Measurements from ENCODE around the gene FCHO1. TPM values are rescaled to one million over a fixed set of nuclear protein-coding genes. Genes with fewer than 3 reads are reported as not detected.
"Not testable (repeated sequence)": the region's sequence is repeated elsewhere in the genome, so short reads cannot be mapped to it uniquely, and the experiment has no call there.

FCHO1 gene
- total RNA-seq, 1 donor from 2014 or later: not detected

DNA sequence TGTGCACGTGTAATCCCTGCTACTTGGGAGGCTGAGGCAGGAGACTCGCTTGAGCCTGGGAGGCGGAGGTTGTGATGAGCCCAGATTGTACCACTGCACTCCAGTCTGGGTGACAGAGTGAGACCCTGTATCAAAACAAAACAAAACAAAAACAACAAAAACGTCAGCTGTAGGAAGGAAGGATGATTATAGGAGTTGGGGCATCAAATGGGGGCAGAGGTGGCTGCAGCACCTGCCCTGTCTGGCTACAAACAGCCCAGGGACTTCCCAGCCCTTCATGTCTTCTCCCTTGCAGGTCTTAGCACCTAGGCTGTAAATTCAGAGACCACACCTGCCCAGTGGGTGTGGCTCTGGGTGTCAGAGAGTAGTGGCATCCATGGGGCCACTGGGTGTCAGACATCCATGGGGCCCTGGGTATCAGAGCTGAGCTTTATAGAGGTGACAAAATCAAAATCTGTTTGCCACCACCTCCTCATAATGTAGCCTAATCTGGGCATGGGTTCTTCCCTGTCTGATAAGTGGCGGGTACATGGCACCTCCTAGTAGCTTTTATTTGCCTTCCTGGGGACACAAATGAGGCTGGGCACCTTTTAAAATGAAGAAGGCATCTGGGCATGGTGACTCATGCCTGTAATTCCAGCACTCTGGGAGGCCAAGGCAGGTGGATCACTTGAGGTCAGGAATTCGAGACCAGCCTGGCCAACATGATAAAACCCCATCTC is 38.9 kb downstream of the FCHO1 start:
- DNase-seq (ENCODE audit: low read depth): no peak

DNA sequence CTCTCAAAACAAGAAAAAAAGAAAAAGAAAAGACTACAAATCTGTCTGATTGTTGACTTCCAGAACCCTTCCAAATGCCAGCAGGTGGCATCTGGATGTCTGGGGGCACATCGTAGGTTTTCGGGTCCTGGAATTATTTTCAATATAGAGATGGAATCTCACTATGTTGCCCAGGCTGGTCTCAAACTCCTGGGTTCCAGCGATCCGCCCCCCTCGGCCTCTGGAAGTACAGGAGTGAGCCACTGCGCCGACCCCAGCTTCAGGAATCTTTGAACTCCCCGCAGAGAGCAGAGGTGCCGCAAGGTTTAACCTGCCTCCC is 43.1 kb downstream of the FCHO1 start:
- DNase-seq (ENCODE audit: low read depth): no peak

DNA sequence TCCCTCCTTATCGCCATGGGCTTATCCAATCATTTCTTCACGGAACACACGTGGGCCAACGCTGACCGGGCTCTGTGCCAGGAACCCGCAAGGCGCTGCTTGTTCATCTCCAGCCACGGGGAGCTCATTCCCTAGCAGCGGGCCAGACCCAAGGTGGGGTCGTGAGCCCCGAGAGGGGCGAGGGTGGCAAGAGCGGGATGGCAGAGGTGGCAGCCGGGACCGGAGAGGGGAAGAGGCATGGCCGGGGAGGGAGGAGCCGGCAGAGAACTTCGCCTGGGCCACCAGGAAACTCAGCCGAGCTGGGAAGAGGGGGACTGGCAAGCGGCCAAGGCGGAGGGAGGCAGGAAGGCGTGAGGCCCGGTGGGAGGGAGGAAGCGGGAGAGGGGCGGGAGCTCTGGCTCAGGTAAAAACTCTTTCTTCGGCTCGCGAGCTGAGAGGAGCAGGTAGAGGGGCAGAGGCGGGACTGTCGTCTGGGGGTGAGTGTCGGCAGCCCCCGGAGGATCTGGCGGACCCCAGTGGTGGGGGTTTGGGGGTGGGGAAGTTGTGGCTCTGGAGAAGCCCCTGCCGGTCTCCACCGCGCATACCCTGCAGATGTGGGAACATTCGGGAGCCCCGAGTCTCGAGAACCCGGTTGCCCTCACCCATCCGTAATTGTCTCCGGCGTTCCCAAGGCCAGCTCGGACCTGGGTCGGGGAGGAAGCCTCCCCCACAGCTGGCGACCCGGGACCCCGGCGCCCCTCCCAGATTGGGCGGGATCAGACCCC is 43.6 kb downstream of the FCHO1 start, which contains the start of gene B3GNT3:
B3GNT3 (plus strand) TSS at position 408 of the 764 bp plus-strand sequence. CDS start 12,670 bp downstream, outside the sequence.
- DNase-seq (ENCODE audit: low read depth): no peak

DNA sequence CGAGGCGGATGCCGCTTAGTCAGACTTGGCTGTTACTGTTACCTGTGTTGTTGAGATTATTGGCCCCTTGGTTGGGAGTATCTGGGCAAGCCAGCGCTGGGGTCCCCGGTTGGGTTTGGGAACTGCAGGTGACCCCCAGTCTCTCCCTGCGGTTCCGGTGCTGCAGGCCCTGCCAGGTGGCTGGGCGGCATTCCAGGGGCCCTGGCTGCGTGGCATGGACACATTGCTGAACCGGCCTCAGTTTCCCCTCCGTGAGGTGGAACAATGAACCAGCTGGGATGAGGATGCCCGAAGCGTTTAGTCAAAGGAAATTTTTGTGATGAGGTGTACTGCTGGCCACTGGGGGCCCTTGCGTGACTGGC is 44.2 kb downstream of the FCHO1 start:
- no peak for DNase-seq (ENCODE audit: low read depth)

DNA sequence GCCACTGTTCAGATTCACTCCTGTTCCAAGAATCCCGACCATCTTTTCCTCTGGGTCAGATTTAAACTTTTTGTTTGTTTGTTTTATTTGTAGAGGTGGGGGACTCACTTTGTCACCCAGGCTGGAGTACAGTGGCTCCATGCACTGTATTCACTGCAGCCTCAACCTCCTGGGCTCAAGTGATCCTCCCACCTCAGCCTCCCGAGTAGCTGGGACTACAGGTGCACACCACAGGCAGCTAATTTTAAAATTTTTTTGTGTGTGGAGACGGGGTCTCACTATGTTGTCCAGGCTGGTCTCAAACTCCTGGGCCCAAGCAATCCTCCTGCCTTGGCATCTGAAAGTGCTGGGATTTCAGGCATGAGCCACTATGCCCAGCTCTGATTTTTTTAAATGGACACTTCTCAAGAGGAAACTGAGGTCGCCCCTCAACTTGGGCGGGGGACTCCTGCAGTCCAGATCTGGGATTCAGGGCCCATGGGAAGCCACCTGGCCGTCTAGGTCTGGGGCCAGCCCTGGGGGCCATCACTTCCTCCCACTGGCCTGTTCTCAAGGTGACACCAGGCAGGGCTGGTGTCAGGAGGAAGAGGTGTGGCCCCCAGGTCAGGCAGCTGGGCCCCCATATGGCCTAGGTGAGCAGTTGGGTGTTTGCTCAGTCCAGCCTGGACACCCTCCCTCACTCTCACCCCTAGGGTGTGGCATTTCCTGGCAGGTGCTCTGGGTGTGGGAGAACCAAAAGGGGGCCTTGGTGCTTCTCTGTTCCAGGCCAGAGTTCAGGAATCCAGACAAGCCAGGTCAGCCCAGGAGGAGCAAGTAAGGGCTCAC is 44.9 kb downstream of the FCHO1 start:
- DNase-seq (ENCODE audit: low read depth): no peak

DNA sequence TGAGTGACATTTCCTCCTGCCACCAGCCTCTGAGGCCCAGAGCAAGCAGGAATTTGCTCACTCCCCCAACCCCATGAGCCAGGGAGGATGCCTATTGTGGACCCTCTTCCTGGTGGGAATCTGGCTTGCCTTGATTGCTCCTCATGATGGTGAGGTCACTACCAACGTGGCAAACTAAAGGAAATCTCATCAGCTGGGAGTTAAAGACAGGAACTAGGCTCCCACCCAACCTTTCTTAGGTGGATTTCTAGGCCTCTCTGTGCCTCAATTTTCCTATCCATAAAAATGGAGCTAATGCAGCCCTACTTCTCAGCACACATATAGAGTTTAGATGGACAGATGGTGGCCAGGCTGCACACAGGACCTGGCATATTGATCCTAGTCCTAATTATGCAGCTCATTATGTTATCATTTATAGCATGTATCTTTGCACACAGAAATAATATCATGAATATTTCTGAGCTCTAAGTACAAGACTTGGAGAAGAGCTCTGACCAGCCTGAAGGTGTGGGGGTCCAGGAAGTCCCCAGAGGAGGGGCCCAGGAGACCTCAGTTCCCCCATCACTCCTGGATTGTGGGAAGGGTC is 45.7 kb downstream of the FCHO1 start:
- DNase-seq (ENCODE audit: low read depth): no peak

DNA sequence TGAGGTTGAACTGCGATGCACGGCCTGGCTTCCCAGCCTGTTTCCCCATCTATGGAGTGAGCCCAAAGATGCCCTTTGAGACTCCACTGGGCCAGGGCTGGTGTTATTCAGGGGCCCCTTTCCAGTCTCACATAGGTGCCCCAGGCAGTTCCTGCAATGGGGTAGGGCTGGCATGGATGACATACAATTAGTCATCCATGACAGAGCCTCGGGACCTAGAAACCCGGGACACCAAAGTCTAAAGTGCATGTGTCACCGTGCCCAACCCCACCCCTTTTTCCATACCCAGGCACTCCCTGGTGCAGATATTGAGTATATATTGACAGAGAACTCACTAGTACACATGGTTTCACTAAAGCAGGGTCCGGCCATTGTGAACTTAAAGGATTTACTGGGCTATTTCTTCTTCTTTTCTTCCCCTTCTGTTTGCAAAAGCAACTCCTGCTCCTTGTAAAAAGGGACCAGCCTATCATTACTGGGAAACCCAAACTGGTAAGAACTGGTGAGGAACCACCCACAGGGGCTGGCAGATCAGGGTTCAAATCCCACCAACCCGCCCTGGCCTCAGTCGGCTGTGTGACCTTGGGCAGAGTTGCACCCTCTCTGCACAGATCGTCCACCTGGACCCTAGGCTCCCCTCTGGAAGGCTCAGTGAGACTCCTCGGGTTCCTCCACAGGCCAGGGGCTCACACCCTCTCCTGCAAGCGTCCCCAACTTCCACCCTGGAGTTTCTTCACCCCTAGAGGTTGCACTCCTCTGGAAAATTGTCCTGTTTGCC is 46.3 kb downstream of the FCHO1 start:
- no peak for DNase-seq (ENCODE audit: low read depth)

DNA sequence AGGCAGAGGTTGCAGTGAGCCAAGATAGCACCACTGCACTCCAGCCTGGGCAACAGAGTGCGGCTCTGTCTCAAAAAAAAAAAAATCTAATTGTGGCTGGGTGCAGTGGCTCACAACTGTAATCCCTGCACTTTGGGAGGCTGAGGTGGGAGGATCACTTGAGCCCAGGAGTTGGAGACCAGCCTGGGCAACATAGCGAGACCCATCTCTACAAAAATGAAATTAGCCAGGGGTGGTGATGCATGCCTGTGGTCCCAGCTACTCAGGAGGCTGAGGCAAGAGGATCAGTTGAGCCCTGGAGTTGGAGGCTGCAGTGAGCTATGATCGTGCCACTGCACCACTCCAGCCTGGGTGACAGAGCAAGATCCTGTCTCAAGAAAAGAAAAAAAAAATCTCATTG is 47.3 kb downstream of the FCHO1 start:
- DNase-seq (ENCODE audit: low read depth): not testable (repeated sequence)

DNA sequence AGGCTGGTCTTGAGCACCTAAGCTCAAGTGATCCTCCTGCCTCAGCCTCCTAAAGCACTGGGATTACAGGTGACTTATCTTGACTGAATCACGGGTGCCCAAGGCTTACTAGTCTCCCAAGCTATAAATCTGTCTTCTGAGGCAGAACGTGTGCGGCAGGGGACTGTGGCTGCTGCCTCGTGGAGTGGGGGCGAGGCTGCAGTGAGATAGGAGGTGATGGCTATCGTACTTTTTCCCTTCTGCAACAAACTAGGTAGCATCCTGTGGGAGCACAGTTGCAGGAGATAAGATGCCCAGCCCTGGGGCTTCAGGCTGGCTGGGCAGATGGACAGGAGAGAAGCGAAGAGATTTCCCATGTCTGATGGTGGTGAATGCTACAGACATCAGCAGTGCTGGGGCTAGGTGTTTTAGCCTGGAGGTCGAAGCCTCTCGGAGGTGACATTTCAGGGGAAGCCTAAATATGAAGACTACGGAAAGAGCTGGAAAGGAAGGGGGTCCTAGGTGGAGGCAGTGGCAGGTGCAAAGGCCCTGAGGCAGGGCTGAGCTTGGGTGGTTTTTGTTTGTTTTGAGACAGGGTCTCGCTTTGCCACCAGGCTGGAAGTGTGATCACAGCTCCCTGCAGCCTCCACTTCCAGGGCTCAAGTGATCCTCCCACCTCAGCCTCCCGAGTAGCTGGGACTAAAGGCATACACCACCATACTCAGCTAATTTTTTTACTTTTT is 51.0 kb downstream of the FCHO1 start:
- no peak for DNase-seq (ENCODE audit: low read depth)

DNA sequence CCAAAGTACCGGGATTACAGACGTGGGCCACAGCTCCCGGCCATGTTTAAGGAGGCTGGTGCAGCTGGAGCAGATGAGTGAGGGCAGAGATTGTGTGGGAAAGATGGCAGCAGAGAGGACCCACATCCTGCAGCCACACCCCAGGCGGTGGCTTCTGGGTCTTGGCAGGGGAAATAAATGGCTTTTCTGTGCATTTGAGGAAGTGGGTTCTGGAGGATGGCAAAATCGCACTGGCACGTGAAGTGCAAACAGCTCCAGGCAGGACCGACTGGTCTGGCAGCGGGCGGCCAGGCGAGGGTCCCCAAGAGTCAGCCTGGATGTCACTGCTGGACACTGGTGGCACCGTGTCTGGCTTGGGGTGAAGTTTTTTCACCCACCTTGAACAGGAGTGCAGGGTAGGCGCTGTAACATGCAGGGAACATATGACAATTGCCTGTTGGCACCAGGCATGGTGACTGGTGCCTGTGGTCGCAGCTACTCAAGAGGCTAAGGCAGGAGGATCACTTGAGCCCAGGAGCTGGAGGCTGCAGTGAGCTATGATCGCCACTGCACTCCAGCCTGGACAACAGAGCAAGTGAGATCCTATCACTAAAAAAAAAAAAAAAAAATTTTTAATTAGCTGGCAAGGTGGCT is 52.1 kb downstream of the FCHO1 start:
- no peak for DNase-seq (ENCODE audit: low read depth)

DNA sequence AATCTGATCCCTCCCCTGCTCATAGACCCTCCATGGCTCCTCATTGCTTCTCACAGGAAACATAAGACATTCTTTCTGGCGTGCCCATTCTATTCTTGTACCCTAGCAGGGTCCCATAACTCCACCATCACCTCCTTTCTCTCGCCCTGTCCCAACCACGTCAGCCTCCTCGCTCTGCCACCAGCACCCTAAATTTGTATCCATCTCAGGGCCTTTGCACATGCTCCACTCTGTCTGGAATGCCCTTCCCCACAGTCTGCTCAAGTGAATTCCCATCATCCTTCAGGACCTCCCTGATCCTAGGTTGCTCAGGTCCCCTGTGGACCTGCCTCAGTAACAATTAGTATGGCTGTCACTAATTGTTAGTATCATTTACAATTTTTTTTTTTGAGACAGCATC is 54.1 kb downstream of the FCHO1 start:
- no peak for DNase-seq (ENCODE audit: low read depth)

DNA sequence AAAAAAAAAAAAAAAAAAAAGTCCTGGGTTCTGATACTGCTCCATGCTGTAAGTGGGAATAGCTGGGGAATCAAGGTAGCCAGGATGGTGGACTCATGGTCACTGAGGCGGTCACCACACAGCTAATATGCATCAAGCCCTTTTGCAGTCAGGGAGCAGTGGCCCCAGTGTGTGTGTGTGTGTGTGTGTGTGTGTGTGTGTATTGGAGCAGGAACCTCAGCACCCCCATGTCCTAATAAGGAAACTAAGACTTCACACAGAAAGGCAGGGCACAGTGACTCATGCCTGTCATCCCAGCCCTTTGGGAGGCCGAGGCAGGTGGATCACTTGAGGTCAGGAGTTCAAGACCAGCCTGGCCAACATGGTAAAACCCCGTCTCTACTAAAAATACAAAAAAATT is 55.7 kb downstream of the FCHO1 start:
- DNase-seq (ENCODE audit: low read depth): no peak

DNA sequence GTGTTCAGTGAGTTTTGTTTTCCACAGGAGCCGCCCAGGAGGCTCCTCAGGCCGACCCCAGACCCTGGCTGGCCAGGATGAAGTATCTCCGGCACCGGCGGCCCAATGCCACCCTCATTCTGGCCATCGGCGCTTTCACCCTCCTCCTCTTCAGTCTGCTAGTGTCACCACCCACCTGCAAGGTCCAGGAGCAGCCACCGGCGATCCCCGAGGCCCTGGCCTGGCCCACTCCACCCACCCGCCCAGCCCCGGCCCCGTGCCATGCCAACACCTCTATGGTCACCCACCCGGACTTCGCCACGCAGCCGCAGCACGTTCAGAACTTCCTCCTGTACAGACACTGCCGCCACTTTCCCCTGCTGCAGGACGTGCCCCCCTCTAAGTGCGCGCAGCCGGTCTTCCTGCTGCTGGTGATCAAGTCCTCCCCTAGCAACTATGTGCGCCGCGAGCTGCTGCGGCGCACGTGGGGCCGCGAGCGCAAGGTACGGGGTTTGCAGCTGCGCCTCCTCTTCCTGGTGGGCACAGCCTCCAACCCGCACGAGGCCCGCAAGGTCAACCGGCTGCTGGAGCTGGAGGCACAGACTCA is 56.5 kb downstream of the FCHO1 start:
- no peak for DNase-seq (ENCODE audit: low read depth)

DNA sequence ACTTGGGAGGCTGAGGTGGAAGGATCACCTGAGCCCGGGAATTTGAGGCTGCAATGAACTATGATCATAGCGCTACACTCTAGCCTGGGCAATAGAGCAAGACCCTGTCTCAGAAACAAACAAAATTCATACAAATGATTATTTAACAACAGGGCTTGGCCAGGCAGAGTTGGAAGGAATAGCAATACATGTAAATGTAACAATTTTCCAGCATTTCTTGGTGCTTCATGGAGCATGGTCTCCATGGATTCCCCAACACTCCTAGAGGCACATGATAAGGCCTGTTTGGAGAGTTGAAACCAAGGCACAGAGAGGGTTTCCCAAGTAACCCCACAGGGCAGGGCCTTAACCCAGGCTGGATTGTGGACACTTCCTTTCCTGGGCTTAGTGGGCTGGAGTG is 59.8 kb downstream of the FCHO1 start:
- no peak for DNase-seq (ENCODE audit: low read depth)

DNA sequence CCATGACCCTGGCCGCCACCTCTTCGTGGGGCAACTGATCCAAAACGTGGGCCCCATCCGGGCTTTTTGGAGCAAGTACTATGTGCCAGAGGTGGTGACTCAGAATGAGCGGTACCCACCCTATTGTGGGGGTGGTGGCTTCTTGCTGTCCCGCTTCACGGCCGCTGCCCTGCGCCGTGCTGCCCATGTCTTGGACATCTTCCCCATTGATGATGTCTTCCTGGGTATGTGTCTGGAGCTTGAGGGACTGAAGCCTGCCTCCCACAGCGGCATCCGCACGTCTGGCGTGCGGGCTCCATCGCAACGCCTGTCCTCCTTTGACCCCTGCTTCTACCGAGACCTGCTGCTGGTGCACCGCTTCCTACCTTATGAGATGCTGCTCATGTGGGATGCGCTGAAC is 60.4 kb downstream of the FCHO1 start:
- no peak for DNase-seq (ENCODE audit: low read depth)

DNA sequence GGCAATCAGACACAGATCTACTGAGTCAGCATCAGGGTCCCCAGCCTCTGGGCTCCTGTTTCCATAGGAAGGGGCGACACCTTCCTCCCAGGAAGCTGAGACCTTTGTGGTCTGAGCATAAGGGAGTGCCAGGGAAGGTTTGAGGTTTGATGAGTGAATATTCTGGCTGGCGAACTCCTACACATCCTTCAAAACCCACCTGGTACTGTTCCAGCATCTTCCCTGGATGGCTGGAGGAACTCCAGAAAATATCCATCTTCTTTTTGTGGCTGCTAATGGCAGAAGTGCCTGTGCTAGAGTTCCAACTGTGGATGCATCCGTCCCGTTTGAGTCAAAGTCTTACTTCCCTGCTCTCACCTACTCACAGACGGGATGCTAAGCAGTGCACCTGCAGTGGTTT is 60.8 kb downstream of the FCHO1 start:
- DNase-seq (ENCODE audit: low read depth): no peak

DNA sequence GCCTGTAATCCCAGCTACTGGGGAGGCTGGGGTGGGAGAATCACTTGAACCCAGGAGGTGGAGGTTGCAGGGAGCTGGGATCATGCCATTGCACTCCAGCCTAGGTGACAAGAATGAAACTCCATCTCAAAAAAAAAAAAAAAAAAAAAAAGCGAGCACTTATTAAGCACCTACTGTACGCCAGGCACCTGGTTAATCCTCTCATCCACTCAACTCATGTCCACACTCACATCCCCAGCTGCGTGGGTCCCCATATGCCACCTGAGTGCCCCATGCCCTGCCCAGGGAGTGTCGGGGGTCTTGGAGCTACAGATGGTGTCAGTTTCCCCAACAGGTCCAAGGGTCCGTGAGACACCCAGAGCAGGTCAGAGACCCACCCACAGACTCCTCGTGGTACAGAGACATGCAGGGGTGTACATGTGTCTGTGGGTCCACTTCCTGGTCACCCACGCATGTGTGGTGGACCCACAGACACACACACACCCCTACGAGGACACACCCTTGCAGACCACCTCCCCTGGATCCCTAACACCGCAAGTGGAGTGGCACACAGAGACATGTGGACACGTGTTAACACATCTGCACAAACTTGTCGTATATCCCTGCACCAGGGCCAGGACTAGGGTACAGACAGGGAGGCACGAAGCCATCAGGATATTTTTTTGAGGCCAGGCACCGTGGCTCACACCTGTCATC is 66.5 kb downstream of the FCHO1 start:
- no peak for DNase-seq (ENCODE audit: low read depth)

DNA sequence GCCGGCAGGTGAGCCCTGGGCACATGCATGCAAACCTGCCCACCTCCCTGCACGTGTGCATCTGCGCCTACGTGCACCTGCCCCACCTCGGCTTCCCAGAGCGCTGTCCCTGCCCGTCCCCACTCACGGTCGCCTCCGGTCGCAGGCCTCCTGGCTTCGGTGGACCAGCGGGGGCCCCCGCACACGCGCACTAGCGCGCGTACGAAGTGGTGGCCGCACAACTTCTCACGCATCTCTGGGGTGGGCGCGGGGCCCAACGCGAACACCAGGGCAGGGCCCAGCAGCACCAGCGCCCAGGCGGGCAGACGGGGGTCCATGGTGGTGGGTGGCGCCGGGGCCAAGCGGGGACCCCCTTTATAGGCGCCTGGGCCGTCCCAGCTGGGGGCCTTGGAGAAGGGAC is 69.9 kb downstream of the FCHO1 start, which contains the start of gene INSL3:
INSL3 (minus strand) TSS at position 330 of the 400 bp plus-strand sequence; CDS start at position 317, 13 bp downstream.
- DNase-seq (ENCODE audit: low read depth): no peak

DNA sequence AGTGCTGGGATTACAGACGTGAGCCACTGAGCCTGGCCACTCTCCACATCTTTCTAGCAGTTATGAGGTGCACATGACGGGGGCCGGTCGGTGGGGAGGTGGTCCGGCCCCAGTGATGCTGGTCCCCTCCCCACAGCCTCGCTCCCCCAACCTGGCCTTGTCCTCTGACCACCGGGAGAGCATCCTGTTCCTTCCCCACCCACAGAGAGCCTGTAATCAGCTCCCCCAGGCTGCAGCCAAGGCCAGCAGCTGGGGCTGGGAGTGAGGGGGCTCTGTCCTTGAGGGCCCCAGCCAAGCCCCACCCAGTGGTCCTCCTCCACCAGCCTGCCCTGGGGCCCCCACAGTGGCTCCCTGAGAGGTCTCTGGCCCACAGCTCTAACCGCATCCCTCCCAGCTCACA is 73.1 kb downstream of the FCHO1 start:
- DNase-seq (ENCODE audit: low read depth): no peak

All from myocyte (in vitro differentiated cells).